Cortex of kidney (tissue), 1 donor: ENCODE measurements around the gene SLC35A2.

Experiments used
- DNase-seq: peaks from one replicate; lab custom pipeline; 2025; lab: John Stamatoyannopoulos, UW

SLC35A2 gene

DNA sequence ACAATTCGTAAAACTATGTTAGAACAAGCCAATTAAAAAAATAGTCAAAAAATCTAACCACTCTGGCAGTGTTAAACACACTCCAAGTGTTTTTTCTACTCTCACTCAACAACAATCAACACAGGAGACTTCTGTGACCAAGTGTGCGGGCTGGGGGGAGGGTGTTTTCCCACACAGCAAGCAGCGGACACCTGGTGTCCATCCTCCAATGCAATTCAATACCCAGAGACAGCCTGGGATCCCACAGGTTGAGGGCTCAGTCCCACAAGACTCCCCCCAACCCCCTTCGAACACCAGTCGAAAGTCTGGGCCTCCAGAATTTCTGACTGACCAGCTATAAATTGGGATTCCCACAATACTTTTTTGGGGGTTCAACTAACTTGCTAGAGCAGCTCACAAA lies 15.7 kb upstream of the SLC35A2 start:
- no peak for DNase-seq

DNA sequence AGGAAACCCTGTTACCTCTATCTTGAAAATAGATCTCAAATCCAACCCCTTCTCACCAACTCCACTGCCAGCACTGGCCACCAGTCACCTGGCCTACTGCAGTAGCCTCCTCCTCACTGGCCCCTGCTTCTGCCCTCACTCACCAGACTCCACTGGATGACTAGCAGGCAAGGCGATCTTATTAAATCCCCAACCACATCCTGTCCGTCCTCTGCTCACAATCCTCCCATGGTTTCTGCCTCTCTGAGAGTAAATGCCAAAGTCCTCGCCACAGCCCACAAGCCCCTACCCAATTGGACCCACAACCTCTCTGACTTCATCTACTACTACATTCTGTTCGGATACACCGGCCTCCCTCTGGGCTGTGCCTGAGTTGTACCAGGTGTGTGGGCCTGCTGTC lies 12.8 kb upstream of the SLC35A2 start:
- no peak for DNase-seq

GRCh38 chrX:48923771-48924170 lies 12.3 kb upstream of the SLC35A2 start:
- no peak for DNase-seq

- no peak for DNase-seq
Measured at GRCh38 chrX:48920718-48921104, 9.3 kb upstream of the SLC35A2 start.

DNA sequence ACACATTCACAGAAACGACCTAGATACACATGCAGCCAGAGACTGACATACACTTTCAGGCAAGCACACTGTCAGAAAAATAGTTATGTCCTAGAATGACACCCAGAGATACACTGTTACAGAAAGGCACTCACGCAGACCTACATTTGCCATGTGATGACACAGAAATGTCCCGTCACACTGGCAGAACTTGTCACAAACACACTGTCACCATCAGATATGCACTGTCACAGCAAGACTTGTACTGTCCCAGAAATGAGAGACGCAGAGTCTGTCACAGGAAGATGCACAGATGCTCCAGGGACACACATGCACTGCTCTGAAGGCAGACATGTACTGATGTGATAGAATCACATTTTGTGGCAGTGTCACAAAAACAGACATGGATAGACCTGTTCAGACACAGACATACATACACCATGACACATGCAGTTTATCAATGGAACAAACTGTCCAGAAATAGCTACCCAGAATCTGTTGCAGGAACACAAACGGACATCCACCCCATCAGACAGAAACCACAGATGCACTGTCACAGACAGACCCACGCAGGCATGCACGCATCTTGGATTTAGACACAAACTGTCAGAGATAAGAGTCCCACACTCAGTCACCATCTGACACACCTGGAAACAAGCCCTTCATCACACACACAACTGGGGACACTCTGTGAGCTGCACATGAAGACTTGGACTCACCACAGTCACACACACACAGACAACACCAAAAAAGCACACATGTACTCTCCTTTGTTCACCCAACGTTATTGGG lies 8.7 kb upstream of the SLC35A2 start:
- no peak for DNase-seq

DNA sequence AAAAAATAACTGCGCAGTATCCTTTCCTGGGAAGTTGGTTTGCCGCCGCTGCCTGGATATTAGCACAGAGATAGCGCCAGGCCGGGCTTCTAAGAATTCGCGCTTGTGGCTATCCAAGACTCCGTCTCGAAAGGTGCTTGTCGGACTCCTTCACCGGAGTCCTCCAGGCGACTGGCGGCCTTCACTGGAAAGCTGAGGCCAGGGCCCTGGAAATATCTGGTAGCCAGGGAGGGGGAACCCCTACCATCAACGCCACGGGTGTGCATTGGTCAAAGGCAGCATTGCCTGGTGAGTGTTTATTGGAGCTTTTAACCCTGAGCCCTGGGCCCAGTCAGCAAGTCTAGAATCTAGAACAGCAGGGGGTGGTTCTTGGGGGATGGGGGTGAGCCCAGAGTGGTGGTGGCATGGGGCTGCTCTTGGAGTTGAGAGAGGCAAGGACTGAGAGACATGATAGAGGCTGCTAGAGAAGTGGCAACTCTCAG lies 8.0 kb upstream of the SLC35A2 start:
- no peak for DNase-seq

DNA sequence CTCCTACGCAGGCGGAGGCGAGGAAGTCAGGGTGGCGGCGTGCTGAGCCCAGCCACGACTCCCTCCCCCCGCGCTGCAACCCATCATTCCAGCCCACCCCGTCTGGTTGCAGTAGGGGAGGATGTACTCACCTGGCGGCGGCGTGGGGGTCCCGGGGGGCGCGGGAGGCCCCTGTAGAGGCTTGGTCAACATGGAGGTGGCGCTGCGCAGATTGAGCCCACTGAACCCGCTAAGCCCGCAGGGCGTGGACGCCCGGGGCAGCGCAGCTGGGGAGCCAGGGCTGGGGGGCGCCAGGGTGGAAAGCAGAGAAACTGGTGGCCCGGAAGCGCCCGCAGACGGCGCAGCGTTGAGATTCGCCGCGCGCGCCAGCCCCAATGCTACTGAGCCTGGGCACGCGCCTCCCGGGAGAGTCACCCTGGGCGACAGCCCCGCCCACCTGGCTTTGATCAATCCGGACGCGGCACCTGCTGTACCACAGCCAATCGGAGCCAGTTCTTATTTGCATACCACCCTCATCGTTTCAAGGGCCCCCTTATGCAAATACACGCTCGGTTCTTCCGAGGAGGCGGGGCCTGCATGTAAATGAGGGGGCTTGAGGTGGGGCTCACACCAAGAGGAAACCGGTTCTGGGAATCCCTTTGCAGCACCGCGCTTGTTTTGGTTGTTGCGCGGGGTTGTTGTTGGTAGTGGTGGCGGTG lies 7.3 kb upstream of the SLC35A2 start, which contains the start of gene PIM2:
Gene PIM2 (minus strand): TSS at position 382 of the 698 bp plus-strand sequence. CDS start 190 bp downstream, at position 192.
- no peak for DNase-seq

GRCh38 chrX:48918301-48918642 lies 6.8 kb upstream of the SLC35A2 start:
- DNase-seq = no peak

DNA sequence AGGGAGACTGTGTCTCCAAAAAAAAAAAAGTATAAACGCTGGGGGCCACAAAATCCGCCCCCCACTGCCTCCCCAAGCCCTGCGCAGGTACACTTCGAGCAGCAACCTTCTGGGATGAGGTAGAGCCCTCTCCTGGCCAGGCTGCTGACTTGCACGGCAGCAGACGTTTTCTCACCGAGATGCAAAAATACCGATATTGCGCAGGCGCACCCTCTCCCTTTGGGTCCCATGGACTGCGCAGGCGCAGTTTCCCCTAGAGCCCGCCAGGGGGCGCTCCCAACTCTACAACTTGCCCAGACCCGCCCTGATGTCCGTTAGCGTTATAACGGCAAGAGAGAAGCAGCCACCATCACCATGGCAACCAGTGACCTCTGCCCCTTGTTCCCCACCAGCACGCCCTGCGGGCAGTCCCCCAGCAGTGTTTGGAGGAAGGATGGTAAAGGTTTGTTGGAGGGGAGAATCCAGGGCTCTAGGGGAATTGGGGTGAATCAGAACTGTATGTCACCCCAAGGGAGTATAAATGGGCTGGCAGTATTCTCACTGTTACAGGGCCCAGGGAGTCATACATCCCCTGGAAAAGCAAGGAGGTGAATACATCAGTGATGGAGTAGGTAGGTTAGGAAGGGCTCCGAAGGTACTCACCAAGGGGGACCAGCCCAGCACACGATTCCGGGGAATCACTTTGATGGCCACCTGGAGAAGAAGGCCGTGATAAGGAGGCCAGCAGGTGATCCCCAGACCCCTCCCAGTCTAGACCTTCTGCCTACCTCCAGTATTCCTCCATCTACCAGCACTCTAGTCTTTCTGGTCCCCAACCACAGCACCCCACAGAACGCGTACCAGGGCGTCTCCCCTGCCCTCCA lies 5.9 kb upstream of the SLC35A2 start:
- DNase-seq = no peak

- no peak for DNase-seq
Measured at GRCh38 chrX:48914593-48915493, 3.4 kb upstream of the SLC35A2 start.

- DNase-seq = no peak
Measured at GRCh38 chrX:48913605-48914366, 2.3 kb upstream of the SLC35A2 start.

DNA sequence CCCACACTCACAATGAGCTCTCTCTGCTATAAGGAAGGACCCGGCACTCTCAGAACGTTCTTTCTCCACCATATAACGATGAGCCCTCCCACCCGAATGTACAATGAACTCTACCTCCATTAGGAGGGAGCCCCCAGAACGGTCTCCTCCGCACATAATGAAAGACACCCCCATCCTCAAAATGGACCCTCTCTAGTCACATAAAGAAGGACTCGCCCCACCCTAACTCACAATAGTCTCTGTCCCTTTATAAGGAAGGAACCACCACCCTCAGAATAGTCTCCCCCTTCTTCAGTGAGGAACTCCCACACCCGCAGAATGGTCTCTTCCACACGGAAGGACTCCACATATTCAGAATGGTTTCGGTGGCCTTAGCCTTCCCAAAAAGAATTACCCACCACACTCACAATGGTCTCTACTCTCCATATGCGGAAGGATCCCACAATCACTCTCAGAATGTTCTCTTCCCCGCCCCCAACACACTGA lies 477 bp downstream of the SLC35A2 start:
- DNase-seq = no peak

DNA sequence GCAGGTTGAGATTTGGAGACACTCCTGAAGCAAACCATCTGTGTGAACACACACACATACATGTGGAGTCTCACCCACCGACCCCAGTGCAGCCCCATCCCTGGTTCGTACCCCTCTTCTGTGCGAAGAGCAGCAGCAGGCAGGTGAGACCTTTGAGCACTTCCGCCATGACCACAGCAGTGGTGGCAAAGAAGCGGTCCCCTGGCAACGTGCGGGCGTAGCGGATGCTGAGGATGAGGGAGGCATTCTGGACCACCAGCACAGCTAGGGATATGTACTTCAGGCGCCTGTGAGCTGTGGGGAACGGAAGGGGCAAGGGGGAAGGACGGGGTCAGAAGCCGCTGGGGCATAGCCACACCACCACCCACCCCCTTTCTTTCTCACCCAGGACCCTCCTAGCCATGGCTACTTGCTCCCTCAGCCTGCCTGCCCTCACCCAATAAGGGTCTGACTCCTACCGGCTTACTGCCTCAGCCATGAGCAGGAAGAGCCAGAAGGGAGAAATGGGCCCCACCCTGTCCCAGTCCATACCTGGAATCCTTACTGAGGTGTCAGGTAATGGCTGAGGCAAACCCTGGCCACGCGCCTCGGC lies 1.6 kb downstream of the SLC35A2 start:
- DNase-seq = no peak

GRCh38 chrX:48908600-48908999 lies 2.8 kb downstream of the SLC35A2 start:
- DNase-seq = no peak

- DNase-seq = no peak
Measured at GRCh38 chrX:48905090-48905790, 6.2 kb downstream of the SLC35A2 start.

DNA sequence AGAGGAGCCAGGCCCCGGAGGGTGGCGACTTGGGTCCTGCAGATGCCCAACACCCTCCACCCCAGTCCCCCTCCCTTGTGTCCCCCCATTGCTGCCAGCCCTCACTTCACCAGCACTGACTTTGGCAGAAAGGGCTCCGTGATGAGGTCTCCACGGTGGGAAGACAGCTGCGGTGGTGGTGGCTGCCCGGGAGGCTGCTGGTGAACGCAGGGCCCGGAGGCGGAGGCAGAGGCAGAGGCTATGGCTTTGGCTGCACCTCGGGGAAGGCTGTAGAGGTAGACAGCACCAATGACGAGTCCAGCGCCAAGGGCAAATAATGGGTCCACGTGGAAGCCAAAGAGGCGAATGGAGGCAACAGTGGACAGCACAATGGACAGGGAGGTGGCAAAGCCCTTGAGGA lies 6.8 kb downstream of the SLC35A2 start:
- no peak for DNase-seq

- DNase-seq = no peak
Measured at GRCh38 chrX:48904180-48904579, 7.3 kb downstream of the SLC35A2 start.

DNA sequence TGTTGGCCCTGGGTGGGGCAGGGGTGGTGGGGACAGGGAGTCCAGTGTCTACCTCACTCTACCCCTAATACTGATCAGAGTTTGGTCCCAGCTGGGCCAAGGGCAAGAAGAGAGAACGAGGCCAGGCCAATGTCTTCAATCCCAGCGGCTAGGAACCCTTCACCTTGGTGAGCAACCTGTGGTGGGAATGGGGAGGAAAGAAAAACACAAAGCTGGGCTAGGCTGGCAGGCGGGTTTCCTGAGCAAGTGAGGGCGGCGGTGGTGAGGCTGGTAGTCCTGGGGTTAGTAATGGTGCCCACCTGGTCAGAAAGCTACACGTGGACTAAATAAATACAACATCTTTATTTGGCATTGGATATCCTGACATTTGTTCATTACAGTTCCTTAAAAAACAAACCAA lies 8.2 kb downstream of the SLC35A2 start:
- no peak for DNase-seq

- no peak for DNase-seq
Measured at GRCh38 chrX:48902776-48903175, 8.7 kb downstream of the SLC35A2 start.

GRCh38 chrX:48902135-48902534 lies 9.3 kb downstream of the SLC35A2 start:
- no peak for DNase-seq
